ENCODE results near the gene DCBLD2.

Gene DCBLD2, protein sequence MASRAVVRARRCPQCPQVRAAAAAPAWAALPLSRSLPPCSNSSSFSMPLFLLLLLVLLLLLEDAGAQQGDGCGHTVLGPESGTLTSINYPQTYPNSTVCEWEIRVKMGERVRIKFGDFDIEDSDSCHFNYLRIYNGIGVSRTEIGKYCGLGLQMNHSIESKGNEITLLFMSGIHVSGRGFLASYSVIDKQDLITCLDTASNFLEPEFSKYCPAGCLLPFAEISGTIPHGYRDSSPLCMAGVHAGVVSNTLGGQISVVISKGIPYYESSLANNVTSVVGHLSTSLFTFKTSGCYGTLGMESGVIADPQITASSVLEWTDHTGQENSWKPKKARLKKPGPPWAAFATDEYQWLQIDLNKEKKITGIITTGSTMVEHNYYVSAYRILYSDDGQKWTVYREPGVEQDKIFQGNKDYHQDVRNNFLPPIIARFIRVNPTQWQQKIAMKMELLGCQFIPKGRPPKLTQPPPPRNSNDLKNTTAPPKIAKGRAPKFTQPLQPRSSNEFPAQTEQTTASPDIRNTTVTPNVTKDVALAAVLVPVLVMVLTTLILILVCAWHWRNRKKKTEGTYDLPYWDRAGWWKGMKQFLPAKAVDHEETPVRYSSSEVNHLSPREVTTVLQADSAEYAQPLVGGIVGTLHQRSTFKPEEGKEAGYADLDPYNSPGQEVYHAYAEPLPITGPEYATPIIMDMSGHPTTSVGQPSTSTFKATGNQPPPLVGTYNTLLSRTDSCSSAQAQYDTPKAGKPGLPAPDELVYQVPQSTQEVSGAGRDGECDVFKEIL

DNA sequence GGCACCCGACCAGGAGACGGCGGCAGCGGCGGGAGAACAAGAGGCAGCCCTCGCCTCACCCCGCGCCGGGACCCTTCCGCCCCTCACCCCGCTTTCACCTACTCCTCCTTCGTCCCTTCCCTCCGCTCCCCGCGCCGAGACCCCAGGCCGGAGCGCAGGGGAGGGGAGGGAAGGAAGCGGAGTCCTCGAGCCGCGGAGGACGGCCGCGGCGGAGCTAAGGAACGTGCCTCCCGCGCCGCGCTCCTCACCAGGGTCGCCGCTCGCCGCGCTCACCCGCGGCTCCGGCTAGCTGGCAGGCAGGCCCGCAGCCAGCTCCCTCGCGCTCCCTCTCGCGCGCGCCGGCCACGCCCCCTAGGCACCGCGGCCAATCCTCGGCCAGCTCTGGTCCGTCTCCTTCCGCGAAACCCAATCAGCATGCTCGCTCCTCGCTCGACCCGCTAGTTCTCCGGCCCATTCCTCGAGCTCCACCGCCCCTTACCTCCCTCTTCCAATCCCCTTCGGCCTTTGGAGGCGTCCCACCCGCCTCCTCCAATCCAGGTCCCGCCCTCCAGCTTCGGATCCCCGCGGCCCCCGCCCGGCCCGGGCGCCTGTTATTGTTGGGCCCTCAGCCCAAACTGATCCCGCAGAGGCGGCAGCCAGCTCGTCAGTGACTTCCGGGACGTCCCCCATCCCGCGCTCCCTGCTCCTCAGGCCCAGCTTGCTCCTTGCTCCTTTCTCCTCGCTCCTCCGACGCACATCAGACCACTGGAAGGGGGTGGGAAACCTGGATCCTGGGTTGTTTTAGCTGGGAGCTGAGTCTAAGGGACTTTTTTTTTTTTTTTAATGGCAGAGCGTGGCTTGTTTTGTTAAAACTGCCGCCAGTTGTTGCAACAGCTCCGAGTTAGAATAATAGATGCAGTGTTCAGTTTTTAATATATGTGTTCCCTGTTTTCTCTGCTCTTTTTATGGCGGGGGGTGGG is at the start of gene DCBLD2:
Gene DCBLD2, minus strand, starts transcription at position 304 of the 959 bp plus-strand sequence. CDS start 369 bp downstream, outside the sequence.
- DNase-seq (ENCODE audit: low read depth, low spot score): peak; percentile 100

DNA sequence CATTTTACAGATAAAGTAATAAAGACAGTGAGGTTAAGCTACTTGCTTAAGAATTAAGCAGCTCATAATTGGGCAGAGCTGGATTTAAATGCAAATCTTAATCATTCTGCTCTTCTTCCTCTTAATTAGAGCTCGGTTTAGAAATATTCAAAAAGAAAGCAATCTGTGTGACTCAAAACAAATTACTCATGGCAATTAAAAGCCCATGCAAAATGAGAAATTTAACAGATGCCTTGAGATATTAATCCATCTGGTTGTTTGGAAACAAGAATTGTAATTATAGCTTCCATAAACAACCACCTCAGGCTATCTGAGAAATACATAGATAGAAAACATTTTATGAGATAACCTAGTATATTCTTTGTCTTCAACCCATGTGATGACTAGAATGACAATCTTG is 44.2 kb upstream of the DCBLD2 start:
- no peak for DNase-seq (ENCODE audit: low read depth, low spot score)

DNA sequence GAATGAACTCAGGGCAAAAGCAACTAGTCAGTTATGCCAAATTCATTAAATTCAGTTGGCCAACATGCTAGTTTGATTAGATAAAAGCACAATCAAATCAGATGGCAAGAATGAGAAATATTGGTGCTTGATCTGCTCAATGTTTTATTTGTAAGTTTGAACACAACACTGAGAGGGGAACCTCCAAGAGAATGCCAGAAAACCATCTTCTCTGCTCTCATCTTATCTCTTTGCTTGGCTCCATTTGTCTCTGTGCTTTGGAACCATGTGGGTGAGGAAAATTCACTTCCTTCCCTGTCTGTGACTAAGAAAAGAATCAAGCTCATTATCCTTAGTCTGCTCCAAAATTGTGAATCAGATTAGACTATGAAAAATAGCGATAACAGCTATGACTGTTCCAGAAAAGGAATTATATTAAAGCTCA is 43.6 kb upstream of the DCBLD2 start:
- DNase-seq (ENCODE audit: low read depth, low spot score): peak; percentile 46

- no peak for DNase-seq (ENCODE audit: low read depth, low spot score)
Measured at GRCh38 chr3:98930413-98930812, 28.9 kb upstream of the DCBLD2 start.

DNA sequence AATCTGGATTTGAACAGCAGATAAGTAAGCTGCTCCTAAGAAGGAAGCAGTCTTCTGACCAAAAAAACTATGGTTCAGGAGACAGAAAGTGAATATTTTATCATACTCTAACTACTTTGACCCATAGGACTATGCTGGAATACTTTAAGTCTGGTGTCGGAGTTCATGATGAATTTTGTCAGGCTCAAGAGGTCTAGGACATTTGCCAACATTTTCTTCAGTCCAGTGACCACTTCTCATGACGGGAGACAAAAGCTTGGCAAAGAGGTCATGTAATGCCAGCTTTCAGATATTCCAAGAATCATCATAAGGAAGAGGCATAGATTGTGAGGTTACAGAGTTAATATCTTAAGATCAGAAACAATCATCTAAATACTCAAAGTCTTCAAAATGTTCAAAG is 20.5 kb upstream of the DCBLD2 start:
- DNase-seq (ENCODE audit: low read depth, low spot score): peak; percentile 54

DNA sequence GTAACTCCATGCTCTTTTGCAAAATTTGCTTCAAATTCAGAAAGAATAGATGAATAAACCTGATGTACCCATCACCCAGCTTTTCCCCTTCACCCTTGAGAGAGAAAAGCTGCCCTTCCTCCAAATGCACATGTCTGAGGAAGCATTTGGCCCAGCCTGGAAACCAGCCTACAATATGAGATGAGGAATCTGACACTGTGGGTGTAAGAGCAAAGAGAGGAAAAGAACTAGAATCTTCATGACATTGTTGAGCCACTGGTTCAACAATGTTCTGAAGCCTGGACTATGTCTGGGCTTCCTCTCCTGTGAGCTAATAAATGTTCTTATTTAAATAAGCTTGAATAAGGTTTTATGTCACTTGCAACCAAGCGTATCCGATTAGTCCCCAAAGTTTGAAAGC is 18.7 kb upstream of the DCBLD2 start:
- DNase-seq (ENCODE audit: low read depth, low spot score): no peak

GRCh38 chr3:98918586-98918985 is 17.1 kb upstream of the DCBLD2 start:
- no peak for DNase-seq (ENCODE audit: low read depth, low spot score)

- DNase-seq (ENCODE audit: low read depth, low spot score): peak; percentile 39
Measured at GRCh38 chr3:98917608-98918007, 16.1 kb upstream of the DCBLD2 start.

DNA sequence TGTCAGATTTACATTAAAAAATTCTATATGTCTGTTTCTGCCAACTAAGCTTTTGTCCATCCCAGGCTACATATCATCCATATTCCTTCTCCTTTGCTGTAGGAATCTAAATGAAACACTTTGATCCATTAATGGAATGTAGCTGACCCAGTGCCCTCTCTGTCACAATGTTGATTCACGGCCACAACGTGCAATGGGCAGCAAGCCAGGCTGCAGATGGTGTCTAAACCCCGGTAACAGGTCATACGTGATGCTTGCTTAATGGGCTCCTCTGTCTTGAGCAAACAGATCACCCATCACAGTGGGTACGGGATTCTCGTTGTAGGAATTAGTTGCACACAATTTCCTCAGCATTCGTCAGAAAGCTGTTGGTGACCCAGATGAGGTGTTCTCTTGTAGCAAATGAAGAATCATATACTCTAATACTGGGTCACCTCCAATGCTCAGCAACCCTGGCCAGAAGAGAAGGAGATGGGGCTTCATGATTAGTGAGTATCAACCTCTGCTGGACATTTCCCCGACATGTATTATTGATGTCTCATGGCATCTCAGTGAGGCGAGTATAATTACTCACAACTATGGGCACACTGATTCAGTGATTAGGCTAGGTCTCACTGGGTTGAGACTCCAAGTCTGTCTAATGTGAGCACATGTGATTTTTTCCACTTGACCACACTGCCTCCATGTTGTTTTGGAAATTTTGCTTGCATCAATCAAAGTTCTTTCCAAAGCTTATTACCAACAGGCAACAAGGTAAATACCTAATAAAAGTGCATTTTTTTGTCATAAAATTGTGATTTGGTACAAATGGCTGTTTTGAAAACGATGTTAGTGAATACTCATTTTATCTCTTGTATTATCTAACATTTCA is 12.9 kb upstream of the DCBLD2 start:
- DNase-seq (ENCODE audit: low read depth, low spot score): peak; percentile 17

DNA sequence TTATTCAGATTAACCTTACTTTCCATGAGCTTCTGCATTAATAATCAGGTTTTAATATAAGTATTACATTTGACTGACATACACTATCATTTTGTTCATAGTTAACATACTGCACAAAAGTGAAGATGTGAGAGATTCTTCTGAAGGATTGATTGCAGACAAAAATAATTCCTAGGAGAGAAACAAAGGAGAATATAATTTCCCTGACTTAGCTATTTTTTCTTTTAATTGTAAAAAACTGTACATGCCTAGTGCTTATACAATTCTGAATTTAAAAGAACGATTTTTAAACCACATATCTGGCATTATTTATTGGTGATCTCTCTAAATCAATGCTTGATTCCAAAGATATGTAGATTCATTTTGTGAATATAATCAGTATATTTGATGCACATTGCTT is 11.0 kb upstream of the DCBLD2 start:
- no peak for DNase-seq (ENCODE audit: low read depth, low spot score)

- peak; percentile 88 for DNase-seq (ENCODE audit: low read depth, low spot score)
Measured at GRCh38 chr3:98906230-98906629, 4.7 kb upstream of the DCBLD2 start.

DNA sequence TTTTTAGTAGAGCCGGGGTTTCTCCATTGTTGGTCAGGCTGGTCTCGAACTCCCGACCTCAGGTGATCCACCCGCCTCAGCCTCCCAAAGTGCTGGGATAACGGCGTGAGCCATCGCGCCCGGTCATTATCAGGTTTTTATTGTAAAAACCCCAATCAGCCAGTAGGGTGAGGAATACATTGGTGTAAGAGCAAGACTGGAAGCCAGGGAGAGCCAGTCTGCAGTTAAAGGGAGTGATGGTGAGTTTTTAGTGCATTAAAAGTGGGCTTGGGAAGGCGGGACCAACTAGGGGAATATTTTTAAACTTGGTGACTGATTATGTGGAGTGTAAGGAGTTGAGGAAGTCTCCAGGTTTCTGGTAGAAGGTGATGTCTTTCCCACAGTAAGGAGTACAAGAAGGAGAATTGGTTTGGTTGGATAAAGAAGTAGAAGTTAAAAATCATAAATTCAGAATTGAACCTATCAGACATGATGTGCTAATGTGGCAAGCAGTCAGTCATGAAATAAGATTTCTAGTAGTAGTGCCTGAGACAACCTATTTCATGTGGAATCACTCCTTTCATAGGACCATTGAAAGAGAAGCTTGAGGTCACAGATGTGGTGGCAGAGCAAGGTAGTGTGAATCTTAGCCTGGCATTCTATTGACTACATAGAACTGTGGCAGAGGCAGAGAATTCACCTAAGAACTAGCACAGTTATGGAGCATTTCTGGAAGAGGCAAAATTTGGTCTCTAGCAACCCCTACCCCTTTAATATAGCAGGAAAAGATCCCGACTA is 2.4 kb upstream of the DCBLD2 start:
- DNase-seq (ENCODE audit: low read depth, low spot score): peak; percentile 29

GRCh38 chr3:98903099-98903498 is 1.6 kb upstream of the DCBLD2 start:
- peak; percentile 88 for DNase-seq (ENCODE audit: low read depth, low spot score)

DNA sequence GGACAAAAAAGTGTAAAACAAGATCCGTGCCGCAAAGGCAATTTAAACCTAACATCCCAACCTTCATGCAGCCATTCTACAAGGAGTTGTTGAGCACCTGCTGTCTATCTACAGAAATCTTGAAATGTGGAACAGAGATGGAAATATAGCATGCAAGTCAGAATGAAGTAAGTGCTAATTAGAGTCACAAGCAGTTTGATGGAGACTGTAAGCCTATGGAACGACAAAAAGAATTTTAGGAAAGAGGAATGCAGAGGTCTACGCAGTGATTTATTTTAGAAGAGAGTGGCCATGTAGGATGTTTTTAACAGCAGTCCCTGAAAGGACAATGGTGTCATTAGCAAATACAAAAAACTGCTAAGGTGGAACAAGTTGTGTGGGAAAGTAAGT is 851 bp upstream of the DCBLD2 start:
- no peak for DNase-seq (ENCODE audit: low read depth, low spot score)

DNA sequence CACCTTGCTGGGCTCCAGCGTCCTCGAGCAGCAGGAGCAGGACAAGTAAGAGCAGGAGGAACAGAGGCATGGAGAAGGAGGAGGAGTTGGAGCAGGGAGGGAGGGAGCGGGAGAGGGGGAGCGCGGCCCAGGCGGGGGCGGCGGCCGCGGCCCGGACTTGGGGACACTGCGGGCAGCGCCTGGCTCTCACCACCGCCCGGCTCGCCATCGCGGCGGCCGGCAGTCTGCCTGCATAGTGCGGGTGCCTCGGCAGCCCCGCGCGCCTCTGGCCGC is 440 bp downstream of the DCBLD2 start:
- peak; percentile 80 for DNase-seq (ENCODE audit: low read depth, low spot score)

DNA sequence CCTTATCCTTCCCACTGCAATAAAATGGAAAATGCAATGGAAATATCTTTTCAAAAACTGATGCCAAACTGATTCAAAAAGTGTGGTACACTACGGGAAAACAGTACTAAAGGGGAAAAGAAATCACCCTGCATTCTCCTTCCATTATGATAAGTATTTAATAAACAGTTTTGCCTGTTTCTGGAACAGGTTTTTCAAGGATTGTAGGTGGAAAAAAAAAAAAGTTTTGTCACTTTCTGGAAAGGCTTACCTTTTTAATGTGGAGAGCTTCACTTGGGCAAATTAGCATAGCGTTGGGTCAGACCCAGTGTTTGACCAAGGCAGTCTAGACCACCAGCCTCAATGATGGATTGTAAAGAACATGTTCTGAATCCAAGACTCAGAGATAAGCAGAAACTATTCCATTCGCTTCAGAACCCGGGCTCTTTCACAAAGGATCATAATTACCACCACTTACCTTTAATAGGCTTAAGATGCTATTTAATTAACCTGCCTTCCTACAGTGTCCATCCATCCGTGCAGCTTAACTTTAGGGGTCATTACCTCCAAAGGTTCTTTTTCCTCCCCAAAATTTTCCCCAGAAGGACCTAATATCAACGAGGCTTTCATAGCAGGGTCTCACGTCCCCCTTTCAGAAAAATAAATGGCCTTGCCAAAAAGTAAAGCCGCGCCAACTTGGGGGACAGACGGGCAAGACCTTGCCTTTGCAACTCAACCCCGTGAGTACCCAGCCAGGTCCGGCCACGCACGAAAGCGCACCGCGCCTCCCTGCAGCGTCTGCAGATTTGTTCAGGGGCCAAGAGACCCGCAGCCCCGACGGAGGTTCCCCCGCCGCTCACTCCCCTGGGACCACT is 1.0 kb downstream of the DCBLD2 start:
- peak; percentile 52 for DNase-seq (ENCODE audit: low read depth, low spot score)

GRCh38 chr3:98897701-98898100 is 3.8 kb downstream of the DCBLD2 start:
- DNase-seq (ENCODE audit: low read depth, low spot score): peak; percentile 25

DNA sequence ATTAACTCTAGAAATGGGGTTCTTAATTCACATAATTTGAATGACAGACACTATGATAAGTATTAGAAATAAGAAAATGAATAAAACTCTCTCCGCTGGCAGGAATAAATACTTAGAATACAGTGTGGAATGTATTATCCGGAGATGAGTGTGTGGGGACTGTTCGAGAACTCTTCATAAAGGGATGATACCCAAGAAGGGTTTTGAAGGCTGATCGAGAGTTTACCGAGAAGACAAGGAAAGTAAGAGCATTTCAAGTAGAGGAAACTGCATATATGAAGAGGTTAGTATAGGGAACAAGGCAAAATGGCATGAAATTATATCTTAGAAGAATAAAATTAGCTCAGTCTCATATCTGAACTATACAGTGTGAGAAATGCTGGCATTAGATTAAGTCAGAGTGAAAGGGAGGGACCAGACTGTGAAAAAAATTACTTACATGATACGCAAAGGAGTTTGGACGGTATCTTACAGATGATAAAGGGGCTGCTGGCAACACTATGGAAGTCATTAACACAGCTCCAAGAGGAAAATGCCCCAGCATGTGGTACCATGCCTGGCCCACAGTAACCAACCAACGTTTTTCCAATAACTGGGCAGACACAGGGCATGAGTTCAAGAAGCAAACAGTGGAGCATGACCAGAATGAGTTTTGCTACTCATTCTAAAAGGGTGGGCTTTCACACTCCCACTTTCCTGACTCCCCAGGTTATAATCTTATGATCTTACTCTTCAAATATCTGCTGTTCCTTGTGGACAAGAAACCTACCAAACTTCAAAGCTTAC is 6.5 kb downstream of the DCBLD2 start:
- DNase-seq (ENCODE audit: low read depth, low spot score): peak; percentile 31
